SIG-M5 treated with dmso at 0.1 percent for 504 hours (cell line): Measurements from ENCODE around the gene SLC22A3.

Experiments
- DNase-seq: peaks from one replicate; lab custom pipeline; 2025; ENCODE audit not compliant: unreplicated experiment; lab: John Stamatoyannopoulos, UW

SLC22A3 gene

DNA sequence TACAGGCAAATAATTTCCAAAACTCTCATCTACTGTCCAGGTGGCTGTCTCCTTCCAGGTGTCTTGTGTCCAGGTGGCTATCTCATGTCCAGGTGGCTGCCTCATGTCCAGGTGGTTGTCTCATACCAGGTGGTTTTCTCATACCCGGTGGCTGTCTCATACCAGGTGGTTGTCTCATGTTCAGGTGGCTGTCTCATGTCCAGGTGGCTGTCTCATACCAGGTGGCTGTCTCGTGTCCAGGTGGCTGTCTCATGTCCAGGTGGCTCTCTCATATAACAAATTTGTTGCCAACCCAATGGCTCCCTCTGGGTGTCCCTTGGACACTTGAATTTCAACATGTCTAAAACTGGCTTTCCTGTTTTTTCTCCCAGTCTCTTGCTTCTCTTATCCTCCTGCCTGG, 14.3 kb upstream of the SLC22A3 start:
- no peak for DNase-seq

DNA sequence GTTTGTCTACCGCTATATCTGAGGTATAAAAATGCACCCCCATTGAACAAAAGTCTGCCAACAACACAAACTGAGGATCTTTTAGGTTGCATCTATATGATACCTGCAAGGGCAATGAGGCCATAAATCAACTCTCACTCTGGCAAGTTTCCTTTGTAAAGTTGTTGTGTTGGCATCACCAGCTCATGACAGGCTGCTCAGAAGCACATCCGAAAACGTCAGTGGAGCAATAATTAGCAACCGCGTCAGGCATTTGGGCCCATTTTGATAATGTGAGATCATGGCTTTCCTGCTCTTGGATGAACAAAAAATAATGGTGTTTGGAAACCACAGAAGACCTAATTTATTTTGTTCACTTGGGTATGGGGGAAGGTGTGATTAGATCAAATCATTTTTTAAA, 12.0 kb upstream of the SLC22A3 start:
- no peak for DNase-seq

DNA sequence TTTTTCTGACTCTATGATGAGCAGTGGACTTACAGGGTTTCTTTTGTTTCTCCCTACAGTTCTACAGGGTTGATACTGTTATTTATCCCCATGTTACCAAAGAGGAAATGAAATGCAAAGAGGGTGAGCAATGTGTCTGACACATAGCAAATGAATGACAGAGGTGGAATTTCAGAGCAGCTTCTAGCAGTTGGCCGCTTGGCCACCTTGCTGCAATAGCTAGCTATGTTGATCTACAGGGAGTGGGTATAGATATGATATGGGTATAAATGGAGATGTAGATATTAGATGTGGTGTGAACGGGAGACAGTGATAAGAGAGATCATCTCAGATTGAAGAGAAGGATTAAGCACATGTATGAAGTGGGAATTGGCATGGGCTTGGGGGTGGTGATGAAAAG, 10.9 kb upstream of the SLC22A3 start:
- DNase-seq: no peak

DNA sequence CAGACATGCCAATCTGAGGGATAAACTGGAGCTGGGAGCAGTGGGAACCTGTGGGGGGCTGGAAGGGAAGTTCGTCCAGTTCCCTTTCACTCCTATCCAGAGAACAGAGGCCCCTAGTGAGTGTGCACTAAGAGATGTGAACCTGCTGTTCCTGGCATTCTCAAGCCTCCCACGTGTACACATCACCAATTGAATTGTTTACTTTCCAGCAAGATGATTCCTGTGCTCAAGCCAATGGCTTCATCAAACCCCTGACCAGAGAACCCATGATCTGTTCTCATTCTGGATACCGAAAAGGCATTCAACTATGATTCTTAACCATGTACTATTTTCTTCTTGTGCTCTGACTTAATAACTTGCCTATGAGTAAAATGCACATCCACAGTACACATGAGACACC, 10.2 kb upstream of the SLC22A3 start:
- no peak for DNase-seq

DNA sequence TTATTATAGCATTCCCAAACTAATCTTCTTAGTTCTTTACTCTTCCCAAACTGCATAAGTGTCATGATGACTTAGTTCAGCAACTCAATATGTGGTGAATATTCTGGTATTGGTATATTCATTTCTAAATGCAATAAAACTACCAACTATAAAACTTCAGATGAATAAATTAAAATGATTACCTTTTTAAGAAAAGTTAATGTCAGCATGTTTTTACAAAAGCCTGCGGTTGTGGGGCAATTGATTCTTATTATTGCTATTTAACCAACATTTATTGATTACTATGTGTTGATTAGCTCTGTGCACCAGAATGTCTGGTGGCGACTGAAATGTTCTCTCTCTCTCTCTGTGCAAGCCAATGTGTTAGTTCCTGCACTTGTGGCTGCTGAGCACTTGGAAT, 5.0 kb upstream of the SLC22A3 start:
- DNase-seq: no peak

DNA sequence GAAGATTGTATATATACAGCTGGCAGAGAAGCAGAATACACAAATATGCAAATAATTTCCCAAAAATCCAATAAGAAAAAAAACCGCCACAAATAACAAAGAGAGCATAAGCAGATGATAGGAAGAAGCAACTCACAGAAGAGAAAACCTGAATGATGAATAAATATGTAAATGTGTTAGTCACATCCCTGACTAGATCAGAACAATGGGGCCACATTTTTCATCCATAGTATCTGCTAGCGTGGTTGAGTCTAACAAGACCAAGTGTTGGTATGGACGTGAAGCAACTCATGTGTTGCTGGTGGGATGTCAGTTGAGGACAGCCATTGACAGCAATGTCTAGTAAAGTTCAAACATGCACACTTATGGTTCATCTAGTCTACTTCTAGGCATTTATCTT, 3.9 kb upstream of the SLC22A3 start:
- no peak for DNase-seq

DNA sequence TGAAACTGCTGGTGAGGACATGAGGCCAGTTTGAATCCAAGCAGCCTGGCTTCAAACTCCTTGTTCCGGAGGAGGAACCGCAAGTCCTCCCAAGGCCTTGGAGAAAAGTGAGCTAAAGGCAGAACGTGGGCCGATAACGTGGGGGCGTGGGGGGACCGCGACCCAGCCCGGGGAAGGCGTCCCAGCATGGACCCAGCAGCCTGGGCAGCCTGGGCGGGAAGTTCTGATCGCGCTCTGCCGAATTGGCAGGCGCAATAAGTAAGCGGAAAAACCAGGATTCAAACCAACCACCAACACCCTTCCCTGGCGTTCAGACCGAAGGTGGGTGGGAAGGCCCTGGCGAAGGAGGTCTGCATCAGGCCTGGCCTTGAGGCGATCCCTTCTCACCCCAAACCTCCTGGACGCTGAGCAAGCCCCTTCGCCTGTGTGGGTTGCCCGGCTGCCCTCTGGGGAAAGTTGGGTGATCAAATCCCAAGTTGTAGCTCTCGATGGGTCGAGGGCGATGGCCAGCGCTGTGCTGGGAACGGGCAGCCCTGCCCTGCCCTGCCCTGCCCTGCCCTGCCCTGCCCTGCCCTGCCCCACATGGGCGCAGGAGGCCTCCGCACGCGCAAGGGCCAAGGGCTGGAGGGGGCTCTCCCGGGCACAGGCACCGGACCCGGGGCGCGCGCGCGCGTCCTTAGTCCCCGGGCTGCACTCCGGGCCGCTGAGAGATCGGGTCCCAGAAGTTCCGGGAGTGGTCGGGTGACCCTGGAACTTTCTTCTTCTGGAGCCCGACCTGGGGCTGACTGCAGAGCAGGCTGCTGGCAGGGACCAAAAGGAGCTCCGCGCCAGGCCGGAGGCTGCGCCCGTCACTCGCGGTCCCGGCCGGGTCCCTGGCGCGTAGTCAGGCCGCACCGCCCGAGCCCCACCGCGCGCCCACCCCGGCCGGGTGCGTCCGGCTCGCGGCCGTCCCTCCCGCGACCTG, 637 bp upstream of the SLC22A3 start:
- DNase-seq: no peak

DNA sequence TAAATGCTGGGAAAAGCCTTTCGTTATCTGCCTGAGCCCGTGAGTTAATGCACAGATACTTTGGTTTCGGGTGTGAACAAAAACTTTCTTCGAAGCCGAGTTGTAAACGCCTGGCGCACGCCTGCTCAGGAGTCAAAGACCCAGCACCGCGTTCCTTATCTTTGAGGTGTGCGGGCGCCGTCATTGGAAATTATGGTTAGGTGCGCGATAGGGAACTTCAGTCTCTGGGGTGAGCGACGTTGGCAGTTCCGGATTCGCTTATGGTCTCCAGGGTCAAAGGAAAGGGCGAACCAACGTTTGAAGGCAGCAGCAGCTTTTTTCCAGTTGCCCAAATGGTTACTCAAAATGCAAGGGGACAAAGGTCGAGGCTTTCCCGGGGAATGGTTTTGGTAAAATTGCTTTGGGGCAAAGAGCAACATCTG, 853 bp downstream of the SLC22A3 start:
- no peak for DNase-seq

DNA sequence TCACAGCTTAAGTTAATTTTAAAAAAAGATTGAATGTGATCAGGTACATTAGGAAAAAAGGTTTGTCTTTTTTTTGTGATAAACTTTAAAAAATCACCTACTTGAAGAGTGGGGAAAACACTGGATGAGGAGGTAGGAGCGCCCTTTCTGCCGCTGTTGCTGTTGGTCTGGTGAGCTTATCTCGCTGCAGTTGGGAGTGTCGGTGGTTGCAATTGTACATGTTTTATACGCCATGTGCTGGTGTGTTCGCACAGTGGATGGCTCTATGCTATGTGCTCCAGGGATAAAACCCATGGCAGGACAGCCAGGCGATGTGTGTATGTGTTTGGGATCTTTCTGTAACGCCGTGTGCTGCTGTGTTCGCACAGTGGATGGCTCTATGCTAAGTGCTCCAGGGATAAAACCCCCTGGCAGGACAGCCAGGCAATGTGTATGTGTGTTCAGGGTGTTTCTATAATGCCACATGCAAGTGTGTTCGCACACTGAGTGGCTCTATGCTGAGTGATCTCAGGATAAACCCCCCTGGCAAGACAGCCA, 1.7 kb downstream of the SLC22A3 start:
- no peak for DNase-seq

DNA sequence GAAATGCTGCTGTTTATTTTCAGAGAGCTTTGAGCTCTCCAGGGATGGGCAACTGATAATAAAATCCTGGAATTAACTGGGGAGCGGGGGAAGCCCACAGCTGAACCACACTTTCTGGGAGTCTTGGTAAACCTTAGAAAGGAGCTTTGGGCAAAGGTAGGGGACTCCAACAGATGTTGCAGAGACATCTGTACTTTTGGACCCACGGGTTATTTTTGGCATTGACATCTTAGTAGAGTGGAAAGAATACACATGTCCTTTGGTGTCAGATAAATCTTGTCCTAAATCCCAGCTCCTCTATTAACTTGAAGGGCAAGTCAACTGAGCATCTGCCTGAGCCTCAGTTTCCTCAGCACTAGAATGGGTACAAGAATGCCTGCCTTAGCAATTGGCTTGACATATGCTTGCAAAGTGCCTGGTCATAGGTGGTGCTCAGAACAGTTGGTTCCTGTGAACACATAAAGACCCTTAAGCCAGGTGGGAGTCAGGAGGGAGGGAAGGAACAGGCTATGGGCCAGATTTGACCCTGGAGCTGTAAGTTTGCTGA, 5.8 kb downstream of the SLC22A3 start:
- DNase-seq: no peak

DNA sequence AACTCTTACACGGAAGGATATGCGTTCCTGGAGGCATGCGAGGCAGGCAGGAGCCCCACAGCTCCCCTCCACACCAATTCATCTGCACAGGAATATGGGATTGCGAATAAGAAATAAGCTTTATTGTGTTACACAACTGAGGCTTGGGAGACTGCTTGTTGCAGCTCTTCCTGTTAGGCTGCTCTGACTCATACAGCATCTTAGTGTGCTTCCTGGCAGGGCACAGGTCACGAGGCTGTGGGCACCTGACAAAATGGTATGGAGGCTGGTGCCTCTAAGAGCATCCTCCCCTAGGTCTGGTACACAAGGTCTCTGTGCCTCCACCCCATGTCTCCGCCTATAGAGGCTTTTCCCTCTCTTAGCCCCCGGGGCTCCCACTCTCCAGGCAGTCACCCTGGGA, 6.8 kb downstream of the SLC22A3 start:
- DNase-seq: no peak

DNA sequence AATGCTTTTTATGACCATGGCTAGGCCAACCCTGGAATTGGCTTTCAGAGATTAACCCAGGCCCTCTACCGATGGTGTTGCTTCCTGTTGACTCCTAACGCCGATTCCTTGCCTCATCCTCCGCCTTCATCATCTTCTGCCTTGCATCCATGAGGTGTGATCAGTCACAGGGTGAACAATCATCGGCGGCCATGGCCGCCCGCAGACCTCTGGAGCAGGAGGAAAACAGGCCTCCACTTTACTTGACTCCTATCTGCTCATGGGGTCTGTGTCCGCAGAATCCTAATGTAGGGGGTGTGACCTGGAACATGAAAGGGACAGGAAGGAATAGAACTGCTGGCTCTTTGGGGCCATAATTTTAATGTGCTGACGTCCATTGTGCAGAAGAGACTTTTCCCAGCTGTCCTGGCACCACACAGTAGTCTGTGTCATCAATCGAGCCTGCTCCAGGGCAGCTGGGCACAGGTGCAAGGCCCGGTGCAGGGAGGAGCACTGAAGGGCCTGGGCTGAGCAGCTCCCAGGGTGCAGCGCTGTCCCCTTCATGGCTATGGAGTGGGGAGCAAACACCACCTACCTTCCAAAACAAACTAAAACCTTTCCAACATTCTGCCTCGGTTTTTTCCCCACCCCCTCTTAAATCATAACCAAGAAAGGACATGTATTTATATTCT, 8.0 kb downstream of the SLC22A3 start:
- no peak for DNase-seq

DNA sequence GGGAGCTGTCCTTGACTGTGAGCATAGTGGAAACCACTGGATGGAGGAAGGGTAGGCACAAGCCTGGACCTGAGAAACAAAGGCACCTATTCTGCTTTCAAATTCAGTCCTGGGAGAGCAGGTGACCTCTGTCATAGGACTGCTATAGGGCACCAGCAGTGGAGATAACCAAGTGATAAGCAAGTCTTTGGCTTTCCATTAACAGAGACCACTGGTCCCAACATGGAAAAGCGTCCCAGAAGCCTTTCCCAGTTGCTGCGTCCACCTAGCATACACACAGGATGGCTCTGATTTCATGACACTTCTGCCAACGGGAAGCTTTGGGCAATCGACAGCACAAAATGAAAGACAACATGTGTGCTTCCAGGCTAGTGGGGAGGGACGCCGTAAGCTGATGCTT, 8.9 kb downstream of the SLC22A3 start:
- no peak for DNase-seq

DNA sequence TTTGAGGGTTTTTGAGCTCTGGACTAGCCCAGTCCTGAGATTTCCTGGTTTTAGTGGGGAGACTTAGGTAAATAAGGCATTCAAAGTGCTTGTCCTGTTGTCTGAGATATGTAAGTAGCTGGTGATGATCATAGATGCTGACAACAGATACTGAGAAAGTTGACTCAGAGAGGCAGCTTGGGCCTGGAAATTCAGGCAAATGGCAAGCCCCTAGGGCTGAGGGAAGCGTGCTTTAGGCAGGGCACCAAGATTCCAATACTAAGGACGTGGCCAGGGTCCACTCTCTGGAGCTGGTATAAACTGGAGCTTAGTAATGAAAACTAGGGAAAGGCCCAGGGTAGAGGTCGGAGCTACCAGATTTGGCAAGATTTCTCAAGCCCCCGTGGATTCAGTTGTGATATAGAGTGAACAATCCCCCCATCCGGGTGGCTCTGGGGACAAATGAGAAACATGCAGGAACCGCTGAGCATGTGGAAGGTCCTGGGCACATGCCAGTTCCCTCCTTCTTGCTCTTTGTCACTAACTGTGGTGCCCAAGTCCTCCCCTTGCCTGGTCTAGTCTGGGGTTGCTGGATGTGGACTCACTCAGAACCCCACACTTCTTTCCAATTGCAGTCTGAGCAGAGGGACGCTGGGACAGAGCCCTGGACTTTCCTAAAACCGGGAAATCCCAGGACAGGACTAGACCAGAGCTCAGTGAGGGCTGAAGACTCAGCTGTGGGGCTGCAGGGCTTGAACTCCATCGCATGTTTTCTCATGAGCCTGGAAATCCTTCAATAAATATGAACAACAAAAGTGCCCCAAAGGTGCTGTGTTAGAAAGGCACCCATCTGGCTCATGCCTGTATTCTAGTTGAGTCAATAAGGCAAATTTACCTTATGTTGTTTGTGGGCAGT, 10.3 kb downstream of the SLC22A3 start:
- DNase-seq: no peak

DNA sequence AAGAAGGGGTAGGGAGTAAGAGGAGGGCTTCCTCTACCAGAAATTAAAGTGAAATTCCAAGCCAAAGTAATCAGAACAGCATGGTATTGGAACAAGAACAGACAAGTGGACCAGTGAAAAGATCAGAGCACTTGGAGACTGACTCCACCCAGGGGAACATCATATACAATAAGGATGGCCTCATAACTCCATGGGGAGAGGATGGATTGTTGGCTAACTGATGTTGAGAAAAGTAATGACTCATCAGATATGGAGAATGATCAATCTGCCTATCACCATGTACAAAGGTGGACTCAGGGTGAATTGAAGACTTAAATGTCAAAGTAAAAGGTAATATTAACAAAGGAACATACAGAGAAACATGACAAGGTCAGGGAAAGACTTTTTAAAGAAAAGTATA, 12.8 kb downstream of the SLC22A3 start:
- no peak for DNase-seq

DNA sequence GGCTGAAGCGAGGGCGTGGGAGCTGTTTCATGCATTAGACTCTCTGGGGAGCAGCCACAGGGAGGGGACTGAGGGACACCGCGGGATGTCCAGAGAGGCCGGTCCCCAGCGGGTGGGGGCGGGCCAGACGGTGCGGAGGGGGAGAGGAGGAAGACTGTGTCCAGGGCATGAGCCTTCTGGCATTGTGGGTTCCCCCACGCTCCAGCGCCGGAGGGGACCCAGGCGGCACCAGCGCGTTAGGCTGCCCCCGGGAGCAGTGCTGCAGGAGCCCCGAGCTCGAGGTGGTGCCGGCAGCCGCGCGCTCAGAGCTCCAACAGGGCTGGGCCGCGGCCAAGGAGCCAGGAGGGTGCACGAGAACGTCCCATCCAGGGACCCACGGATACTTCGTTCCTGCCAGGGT, 14.4 kb downstream of the SLC22A3 start:
- no peak for DNase-seq

DNA sequence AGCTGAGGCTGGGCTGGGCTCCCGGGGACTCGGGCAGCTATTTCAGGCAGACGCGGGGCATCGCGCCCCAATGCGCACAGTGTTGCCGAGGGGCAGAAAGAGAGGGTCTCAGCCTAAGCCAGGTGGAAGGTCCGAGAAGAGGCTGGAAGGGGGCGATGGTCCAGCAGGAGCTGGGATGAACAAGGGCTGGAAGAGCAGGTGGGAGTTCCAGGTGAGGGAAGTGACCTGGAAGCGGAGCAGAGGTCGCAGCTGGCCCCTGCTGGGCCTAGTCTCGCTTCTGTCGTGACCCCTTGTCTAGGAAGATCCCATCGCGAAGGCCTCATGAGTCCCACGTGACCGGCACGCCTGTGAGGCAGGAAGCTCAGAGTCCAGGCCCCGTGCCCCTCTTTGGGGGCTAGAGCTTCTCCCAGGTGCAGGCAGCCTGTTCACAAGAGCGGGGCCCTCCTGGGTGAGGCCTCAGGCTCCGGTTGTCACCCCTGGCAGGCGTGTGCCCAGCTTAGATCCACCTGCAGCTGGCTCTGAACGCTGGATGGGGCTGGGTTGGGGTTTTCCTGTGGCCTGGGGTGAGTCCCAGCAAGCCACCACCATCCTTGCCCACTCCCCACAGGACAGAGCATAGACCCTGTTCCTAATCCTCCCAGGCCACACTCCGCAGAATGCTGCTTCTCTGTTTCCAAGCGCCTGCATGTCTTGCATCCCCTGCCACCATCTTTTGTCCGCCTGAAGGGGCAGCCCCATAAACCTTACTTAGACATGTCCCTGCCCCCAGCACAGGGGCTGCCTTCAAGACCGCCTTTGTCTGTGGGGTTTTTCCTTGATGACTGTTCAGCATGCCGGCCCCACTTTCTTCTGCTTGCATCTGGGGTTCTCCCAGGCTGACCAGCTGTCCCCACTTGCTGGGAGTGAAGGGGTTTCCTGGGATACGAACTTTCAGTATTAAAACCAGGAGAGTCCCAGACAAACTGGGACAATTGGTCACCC, 15.1 kb downstream of the SLC22A3 start:
- no peak for DNase-seq

DNA sequence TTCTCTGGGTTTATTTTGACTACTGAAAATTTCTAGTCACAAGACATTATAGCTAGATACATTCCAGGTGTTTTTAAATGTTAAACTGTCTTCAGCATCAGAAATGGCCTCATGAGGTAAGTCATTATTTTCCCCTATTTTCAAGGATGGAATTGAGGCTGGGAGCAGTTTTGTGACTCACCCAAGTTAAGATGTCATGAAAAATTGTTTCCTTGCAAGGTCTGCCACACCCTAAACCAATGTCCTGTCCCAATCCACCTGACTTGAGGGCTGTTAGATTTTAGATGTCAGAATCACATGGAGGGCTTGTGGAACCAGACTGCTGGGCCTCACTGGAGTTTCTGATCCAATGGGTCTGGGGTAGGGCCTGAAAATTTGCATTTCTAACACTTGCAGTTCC, 16.9 kb downstream of the SLC22A3 start:
- no peak for DNase-seq

DNA sequence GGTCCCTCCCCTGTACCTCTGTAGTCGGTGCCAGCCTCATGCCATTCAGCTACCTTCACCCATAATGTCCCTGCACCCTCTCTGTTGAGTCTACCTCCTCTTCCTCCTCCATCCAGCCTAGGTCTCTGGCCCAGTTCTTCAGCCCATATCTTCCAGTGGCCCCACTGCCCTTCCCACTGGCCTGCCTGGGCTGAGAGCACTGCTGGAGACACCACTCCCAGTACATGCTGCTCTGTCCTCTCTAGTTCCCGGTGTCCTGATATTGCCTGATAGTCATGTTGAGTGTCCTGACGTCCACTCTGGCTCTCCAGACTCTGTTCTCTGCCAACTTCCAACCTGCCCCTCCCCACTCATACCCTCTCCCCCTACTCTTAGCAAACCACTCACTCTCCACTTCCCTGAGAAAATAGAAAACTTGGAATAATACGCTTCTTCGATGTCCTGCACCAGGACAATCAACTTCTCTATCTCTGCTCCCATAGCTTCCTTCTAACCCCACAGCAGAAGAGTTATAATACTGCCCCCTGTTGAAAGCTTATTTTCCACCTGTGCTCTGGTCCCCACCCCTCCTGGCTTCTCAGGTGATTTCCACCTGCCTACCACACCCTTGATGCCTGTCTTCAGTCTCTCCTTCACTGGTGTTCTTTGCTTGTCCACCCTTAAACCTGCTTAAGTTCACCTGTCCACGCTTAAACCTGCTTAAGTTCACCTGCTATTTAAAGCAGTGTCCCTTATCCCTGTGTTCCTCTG, 19.8 kb downstream of the SLC22A3 start:
- DNase-seq: no peak
